GM20431 (cell line): Measurements from ENCODE around the gene GLIPR1.

ENCODE experiments used
- in situ Hi-C: fragments of 300-500 bp; cut with MseI, MboI; formaldehyde crosslinking; loops from one replicate; pipeline ENCODE4 v1.15.0; 2020; ENCODE audit warnings: low sequenced_read_pairs; ENCODE audit not compliant: unreplicated experiment

Gene GLIPR1

GRCh38 chr12:75471902-75472890, 8.4 kb upstream of the GLIPR1 start:
- in situ Hi-C loops: no loop called here

GRCh38 chr12:75474116-75474515, 6.4 kb upstream of the GLIPR1 start:
- in situ Hi-C loops: no loop called here

GRCh38 chr12:75476071-75476470, 4.5 kb upstream of the GLIPR1 start:
- in situ Hi-C loops: loop anchor here (25.0 kb wide), 1 partner anchor 139 kb away; the partner anchor contains the start of genes CAPS2 and GLIPR1L1

- in situ Hi-C loops: loop anchor here (25.0 kb wide), 1 partner anchor 140 kb away; the partner anchor contains the start of genes CAPS2 and GLIPR1L1
These were observed 3.4 kb upstream of the GLIPR1 start for GRCh38 chr12:75477137-75477536.

GRCh38 chr12:75478116-75478794, 2.3 kb upstream of the GLIPR1 start:
- in situ Hi-C loops: loop anchor here (25.0 kb wide), 1 partner anchor 141 kb away; the partner anchor contains the start of genes CAPS2 and GLIPR1L1

- in situ Hi-C loops: loop anchor here (25.0 kb wide), 1 partner anchor 143 kb away; the partner anchor contains the start of genes CAPS2 and GLIPR1L1
These were observed 543 bp upstream of the GLIPR1 start for GRCh38 chr12:75479963-75480461.

- in situ Hi-C loops: loop anchor here (25.0 kb wide), 1 partner anchor 144 kb away; the partner anchor contains the start of genes CAPS2 and GLIPR1L1
These were observed 604 bp downstream of the GLIPR1 start for GRCh38 chr12:75481013-75481705.

GRCh38 chr12:75481774-75482173, 1.2 kb downstream of the GLIPR1 start:
- in situ Hi-C loops: loop anchor here (25.0 kb wide), 1 partner anchor 144 kb away; the partner anchor contains the start of genes CAPS2 and GLIPR1L1

- in situ Hi-C loops: loop anchor here (25.0 kb wide), 1 partner anchor 145 kb away; the partner anchor contains the start of genes CAPS2 and GLIPR1L1
These were observed 2.1 kb downstream of the GLIPR1 start for GRCh38 chr12:75482646-75483045.

GRCh38 chr12:75483431-75483830, 2.9 kb downstream of the GLIPR1 start:
- in situ Hi-C loops: loop anchor here (25.0 kb wide), 1 partner anchor 146 kb away; the partner anchor contains the start of genes CAPS2 and GLIPR1L1

- in situ Hi-C loops: loop anchor here (25.0 kb wide), 1 partner anchor 147 kb away; the partner anchor contains the start of genes CAPS2 and GLIPR1L1
These were observed 3.9 kb downstream of the GLIPR1 start for GRCh38 chr12:75484450-75484849.

- in situ Hi-C loops: loop anchor here (25.0 kb wide), 1 partner anchor 150 kb away; the partner anchor contains the start of genes CAPS2 and GLIPR1L1
These were observed 6.8 kb downstream of the GLIPR1 start for GRCh38 chr12:75487308-75487707.

- in situ Hi-C loops: loop anchor here (25.0 kb wide), 1 partner anchor 151 kb away; the partner anchor contains the start of genes CAPS2 and GLIPR1L1
These were observed 8.0 kb downstream of the GLIPR1 start for GRCh38 chr12:75488553-75488952.

- in situ Hi-C loops: loop anchor here (25.0 kb wide), 1 partner anchor 152 kb away; the partner anchor contains the start of genes CAPS2 and GLIPR1L1
These were observed 8.6 kb downstream of the GLIPR1 start for GRCh38 chr12:75489187-75489586.

GRCh38 chr12:75489613-75490210, 9.2 kb downstream of the GLIPR1 start:
- in situ Hi-C loops: loop anchor here (25.0 kb wide), 1 partner anchor 152 kb away; the partner anchor contains the start of genes CAPS2 and GLIPR1L1

GRCh38 chr12:75491169-75491568, 10.6 kb downstream of the GLIPR1 start:
- in situ Hi-C loops: loop anchor here (25.0 kb wide), 1 partner anchor 154 kb away; the partner anchor contains the start of genes CAPS2 and GLIPR1L1

GRCh38 chr12:75503459-75503858, 22.9 kb downstream of the GLIPR1 start:
- in situ Hi-C loops: no loop called here

- in situ Hi-C loops: no loop called here
These were observed 23.3 kb downstream of the GLIPR1 start for GRCh38 chr12:75503866-75504265.
